HG03097 (cell line): ENCODE data around the gene TCN2.
A peak's percentile ranks its signal among the peaks of the same experiment; 100 is the strongest.
"Not testable (repeated sequence)": the region's sequence is repeated elsewhere in the genome, so short reads cannot be mapped to it uniquely, and the experiment has no call there.

Source experiments
- ATAC-seq: cut with Tn5 transposase; IDR thresholded peaks from one replicate; pipeline ENCODE4 v1.9.1; 2021; ENCODE audit not compliant: unreplicated experiment, low FRiP score

Gene TCN2

GRCh38 chr22:30607939-30608338 lies 965 bp downstream of the TCN2 start:
- no peak for ATAC-seq

DNA sequence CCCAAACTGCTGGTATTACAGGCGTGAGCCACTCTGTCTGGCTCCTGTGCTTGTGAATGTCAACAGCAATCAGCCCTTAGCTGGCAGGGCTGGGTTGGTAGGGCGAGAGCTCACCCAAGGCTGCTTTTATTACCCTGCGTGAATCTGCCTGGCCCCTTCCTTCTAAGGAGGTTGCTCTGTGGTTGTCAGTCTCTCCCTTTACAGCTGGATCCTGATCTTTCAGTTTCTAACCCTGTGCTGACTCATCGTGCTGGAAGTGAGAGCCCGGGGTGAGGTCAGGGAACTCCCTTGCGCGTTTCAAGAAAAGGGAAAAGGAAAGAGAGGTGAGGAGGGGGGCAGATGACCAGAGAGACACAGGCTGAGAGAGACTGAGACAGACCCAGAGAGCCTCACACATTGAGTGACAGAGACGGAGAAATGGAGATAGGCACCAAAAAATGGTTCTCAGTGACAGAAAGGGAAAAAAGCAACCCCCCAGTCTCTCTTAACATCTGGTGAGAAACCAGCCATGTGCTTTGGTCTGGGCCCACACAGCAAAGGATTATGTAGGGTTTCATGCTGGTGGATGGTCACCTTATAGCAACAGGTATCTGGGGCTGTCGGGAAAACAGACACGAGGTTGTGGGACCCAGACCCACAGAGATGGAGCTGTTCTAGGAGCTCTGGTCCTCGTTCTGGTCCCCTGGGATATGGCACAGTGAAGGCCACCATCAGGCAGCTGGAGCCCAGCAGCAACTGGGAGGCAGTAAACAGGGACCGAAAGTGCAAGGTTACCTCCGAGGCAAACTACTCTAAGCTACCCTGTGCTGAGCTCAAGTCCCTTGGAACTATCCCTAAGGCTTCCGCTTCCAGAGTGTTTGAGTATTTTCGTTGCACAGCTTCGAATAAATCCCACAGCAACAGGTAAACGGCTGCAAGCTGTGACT lies 2.5 kb downstream of the TCN2 start:
- no peak for ATAC-seq

- no peak for ATAC-seq
These were observed 3.3 kb downstream of the TCN2 start for GRCh38 chr22:30610299-30610698.

DNA sequence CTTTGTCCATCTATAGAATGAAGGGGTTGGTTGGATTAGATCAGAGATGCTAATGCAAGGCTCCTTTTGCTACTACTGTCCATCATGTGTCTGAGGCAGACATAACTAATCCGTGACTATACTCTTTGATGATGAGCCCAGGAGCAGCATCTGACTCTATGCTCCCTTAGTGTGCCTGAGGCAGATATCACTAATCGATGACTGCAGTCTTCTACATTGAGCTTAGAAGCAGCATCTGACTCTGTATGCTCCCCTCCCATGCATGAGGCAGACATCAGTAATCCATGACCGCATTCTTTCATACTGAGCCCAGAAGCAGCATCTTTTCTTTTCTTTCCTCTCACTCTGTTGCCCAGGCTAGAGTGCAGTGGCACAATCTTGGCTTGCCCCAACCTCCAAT lies 4.2 kb downstream of the TCN2 start:
- ATAC-seq, result no peak

DNA sequence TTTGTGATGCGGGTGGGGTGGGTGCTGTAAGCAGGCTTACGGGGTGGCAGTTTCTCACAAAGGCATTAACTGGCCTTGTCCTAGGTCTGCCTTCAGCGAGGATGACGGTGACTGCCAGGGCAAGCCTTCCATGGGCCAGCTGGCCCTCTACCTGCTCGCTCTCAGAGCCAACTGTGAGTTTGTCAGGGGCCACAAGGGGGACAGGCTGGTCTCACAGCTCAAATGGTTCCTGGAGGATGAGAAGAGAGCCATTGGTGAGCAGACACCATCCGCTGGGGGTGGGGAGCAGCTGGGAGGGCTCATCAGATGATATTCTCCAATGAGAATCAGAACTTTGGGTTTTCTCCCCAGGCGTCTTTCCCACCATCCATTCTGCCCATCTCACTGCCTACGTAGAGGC lies 5.8 kb downstream of the TCN2 start:
- no peak for ATAC-seq

DNA sequence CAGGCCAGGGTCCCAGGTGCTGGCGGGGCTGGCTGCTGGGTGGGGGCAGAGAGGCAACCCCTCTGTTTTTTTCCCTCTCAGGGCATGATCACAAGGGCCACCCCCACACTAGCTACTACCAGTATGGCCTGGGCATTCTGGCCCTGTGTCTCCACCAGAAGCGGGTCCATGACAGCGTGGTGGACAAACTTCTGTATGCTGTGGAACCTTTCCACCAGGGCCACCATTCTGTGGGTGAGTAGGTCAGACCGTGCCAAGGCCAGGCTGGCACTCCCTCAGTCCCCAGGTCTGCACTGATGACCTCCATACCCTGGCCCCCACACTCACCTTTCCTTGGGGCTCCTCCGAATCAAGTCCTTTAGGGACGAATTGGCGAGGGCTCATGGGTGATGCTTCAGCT lies 7.3 kb downstream of the TCN2 start:
- no peak for ATAC-seq

GRCh38 chr22:30614879-30615278 lies 7.9 kb downstream of the TCN2 start:
- ATAC-seq, result no peak

GRCh38 chr22:30615543-30615954 lies 8.6 kb downstream of the TCN2 start:
- ATAC-seq, result no peak

GRCh38 chr22:30617819-30618218 lies 10.8 kb downstream of the TCN2 start:
- no peak for ATAC-seq

GRCh38 chr22:30619909-30620308 lies 12.9 kb downstream of the TCN2 start:
- ATAC-seq, result not testable (repeated sequence)

- ATAC-seq, result no peak
These were observed 19.4 kb downstream of the TCN2 start for GRCh38 chr22:30626413-30626812.

GRCh38 chr22:30627471-30627870 lies 20.5 kb downstream of the TCN2 start:
- no peak for ATAC-seq

GRCh38 chr22:30628491-30628890 lies 21.5 kb downstream of the TCN2 start:
- no peak for ATAC-seq

DNA sequence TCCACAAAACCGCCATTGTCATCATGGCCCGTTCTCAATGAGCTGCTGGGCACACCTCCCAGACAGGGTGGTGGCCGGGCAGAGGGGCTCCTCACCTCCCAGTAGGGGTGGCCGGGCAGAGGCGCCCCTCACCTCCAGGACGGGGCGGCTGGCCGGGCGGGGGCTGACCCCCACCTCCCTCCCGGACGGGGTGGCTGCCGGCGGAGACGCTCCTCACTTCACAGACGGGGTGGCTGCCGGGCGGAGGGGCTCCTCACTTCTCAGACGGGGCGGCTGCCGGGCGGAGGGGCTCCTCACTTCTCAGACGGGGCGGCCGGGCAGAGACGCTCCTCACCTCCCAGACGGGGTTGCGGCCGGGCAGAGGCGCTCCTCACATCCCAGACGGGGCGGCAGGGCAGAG lies 24.5 kb downstream of the TCN2 start:
- ATAC-seq, result not testable (repeated sequence)

GRCh38 chr22:30634471-30635233 lies 27.7 kb downstream of the TCN2 start:
- peak; percentile 57 for ATAC-seq

DNA sequence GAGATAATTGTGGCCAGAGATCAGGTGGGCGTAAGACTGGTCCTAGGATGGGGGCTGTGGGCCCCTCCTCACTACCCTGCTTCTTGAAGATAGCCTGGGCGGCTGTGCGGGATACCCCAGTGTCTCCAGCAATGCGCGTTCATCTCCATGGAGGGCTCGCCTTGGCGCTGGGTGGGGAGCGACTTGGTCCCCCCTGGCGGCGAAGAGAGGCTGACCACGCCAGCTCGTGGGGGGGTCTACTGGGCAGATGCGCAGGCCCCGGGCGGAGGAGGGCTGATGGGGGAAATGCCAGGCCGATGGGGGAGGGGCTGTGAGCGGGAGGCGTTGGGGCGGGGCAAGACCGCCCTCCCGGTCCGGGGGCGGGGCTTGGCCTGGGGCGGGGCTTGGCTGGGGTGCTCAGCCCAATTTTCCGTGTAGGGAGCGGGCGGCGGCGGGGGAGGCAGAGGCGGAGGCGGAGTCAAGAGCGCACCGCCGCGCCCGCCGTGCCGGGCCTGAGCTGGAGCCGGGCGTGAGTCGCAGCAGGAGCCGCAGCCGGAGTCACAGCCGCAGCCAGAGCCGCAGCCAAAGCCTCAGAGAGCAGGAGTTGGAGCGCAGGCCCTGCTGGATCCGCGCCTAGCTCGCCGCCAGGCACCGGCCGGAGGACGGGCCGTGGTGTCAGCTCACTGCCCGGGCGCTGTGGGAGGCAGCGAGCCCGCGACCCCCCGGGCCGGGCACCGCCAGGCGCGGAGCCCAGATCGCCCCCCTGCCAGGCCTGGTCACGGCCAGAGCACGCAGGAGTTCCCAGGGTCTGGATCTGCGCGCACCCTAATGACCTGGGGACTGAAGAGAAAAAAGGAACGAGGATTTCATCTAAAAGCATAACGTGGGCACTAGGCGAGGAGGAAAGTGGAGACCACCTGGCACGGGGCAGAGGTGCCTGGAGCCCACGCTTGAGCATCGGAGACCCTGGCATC lies 28.6 kb downstream of the TCN2 start, which contains the start of gene SLC35E4:
SLC35E4 (plus strand) TSS at position 509 of the 953 bp plus-strand sequence. CDS start 670 bp downstream, outside the sequence.
- ATAC-seq, result peak; percentile 59

- ATAC-seq, result no peak
These were observed 29.5 kb downstream of the TCN2 start for GRCh38 chr22:30636226-30637077.

DNA sequence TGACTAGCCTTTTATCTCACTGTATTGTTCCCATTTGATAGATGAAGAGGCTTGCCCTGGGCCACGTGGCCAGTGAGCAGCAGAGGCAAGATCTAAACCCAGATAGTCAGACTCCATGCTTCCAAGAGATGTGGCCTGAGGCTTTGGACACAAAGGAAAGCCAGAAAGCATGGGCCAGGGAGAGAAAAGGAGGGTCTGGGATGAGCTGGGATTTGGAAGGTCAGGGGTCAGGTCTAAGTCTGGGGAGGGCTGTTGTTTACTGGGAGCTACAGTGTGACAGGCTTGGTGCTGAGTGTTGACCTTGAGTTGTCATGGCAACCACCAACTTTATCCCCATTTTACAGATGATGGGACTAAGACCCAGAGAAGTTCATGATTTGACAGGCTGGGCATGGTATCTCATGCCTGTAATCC lies 30.7 kb downstream of the TCN2 start:
- no peak for ATAC-seq

GRCh38 chr22:30640361-30640760 lies 33.4 kb downstream of the TCN2 start:
- no peak for ATAC-seq
